HEK293T (cell line): ENCODE data around the gene STK33.

ENCODE experiments used
- ARNT ChIP-seq: fragments of 450-650 bp; IDR thresholded peaks from 2 replicates; pipeline ENCODE4 v1.6.1; 2017; ENCODE audit warnings: mild to moderate bottlenecking
- BHLHE40 ChIP-seq: fragments of 450-650 bp; IDR thresholded peaks from 2 replicates; pipeline ENCODE4 v1.6.1; 2016; ENCODE audit warnings: mild to moderate bottlenecking, moderate library complexity, borderline replicate concordance
- CTBP1 ChIP-seq: fragments of 450-650 bp; IDR thresholded peaks from 2 replicates; pipeline ENCODE4 v1.6.1; 2016; ENCODE audit warnings: borderline replicate concordance
- FOXA1 ChIP-seq: fragments of 450-650 bp; IDR thresholded peaks from 2 replicates; pipeline ENCODE4 v1.6.1; 2016; ENCODE audit warnings: mild to moderate bottlenecking
- FOXK2 ChIP-seq: fragments of 450-650 bp; IDR thresholded peaks from 2 replicates; pipeline ENCODE4 v1.6.1; 2016; ENCODE audit warnings: mild to moderate bottlenecking
- FOXM1 ChIP-seq: fragments of 450-650 bp; IDR thresholded peaks from 2 replicates; pipeline ENCODE4 v1.6.1; 2017; ENCODE audit warnings: mild to moderate bottlenecking, borderline replicate concordance
- L3MBTL2 ChIP-seq: fragments of 450-650 bp; conservative IDR thresholded peaks from 2 replicates; pipeline ENCODE4 v1.6.1; 2016; ENCODE audit warnings: mild to moderate bottlenecking
- LEF1 ChIP-seq: fragments of 450-650 bp; IDR thresholded peaks from 2 replicates; pipeline ENCODE4 v1.6.1; 2017; ENCODE audit warnings: mild to moderate bottlenecking, borderline replicate concordance
- NFRKB ChIP-seq: fragments of 450-650 bp; IDR thresholded peaks from 2 replicates; pipeline ENCODE4 v1.6.1; 2016; ENCODE audit warnings: mild to moderate bottlenecking, moderate library complexity
- PKNOX1 ChIP-seq: fragments of 450-650 bp; IDR thresholded peaks from 2 replicates; pipeline ENCODE4 v1.6.1; 2016
- SP1 ChIP-seq: fragments of 450-650 bp; IDR thresholded peaks from 2 replicates; pipeline ENCODE4 v1.6.1; 2017
- SUZ12 ChIP-seq: fragments of 450-650 bp; IDR thresholded peaks from 2 replicates; pipeline ENCODE4 v1.6.1; 2016; ENCODE audit warnings: mild to moderate bottlenecking
- TARDBP ChIP-seq: fragments of 450-650 bp; IDR thresholded peaks from 2 replicates; pipeline ENCODE4 v1.6.1; 2016

GRCh38 chr11:8615291-8616032 lies 21.4 kb upstream of the STK33 start:
- no peak for TF ChIP-seq FOXK2
- no peak for TF ChIP-seq FOXA1
- TF ChIP-seq SP1 = no peak
- TF ChIP-seq CTBP1 = no peak
- TF ChIP-seq BHLHE40 = no peak
- TF ChIP-seq FOXM1 = no peak
- TF ChIP-seq NFRKB = no peak
- TF ChIP-seq SUZ12 = no peak
- no peak for TF ChIP-seq ARNT
- TF ChIP-seq TARDBP = no peak
- TF ChIP-seq L3MBTL2 = no peak
- no peak for TF ChIP-seq PKNOX1
- no peak for TF ChIP-seq LEF1
